ENCODE measurements around the gene SGPP2.

The SGPP2 gene

GRCh38 chr2:222398446-222398885, 25.9 kb upstream of the SGPP2 start:
- no peak for TF ChIP-seq CTCF (IDR thresholded peaks at IDR 0.05)

- no peak for TF ChIP-seq CTCF (IDR thresholded peaks at IDR 0.05)
These were observed 25.1 kb upstream of the SGPP2 start for GRCh38 chr2:222399038-222399783.

GRCh38 chr2:222404151-222404905, 20.0 kb upstream of the SGPP2 start:
- TF ChIP-seq CTCF (IDR thresholded peaks at IDR 0.05): no peak

GRCh38 chr2:222408684-222409083, 15.7 kb upstream of the SGPP2 start:
- TF ChIP-seq CTCF (IDR thresholded peaks at IDR 0.05): no peak

- TF ChIP-seq CTCF (IDR thresholded peaks at IDR 0.05): no peak
These were observed 13.8 kb upstream of the SGPP2 start for GRCh38 chr2:222410534-222410933.

- no peak for TF ChIP-seq CTCF (IDR thresholded peaks at IDR 0.05)
These were observed 10.9 kb upstream of the SGPP2 start for GRCh38 chr2:222413295-222413911.

- TF ChIP-seq CTCF (IDR thresholded peaks at IDR 0.05): no peak
These were observed 5.6 kb upstream of the SGPP2 start for GRCh38 chr2:222418739-222419138.

Measured in LNCAP (cell line).